GM15510 (cell line): Measurements from ENCODE around the gene SLC35F2.

Experiments
- POLR2A ChIP-seq: IDR thresholded peaks from 3 replicates; pipeline ENCODE4 v1.6.1; 2011; ENCODE audit warnings: borderline replicate concordance; ENCODE audit not compliant: insufficient read length; ENCODE audit errors: extremely low read depth

SLC35F2 gene

GRCh38 chr11:107858217-107859070, at the start of gene SLC35F2:
Gene SLC35F2, minus strand, starts transcription at chr11:107858787. Its CDS starts 20 bp downstream, at chr11:107858767.
- peak; percentile 93 for TF ChIP-seq POLR2A

- TF ChIP-seq POLR2A = no peak
These were observed 49.6 kb upstream of the SLC35F2 start for GRCh38 chr11:107908211-107908610.

GRCh38 chr11:107898270-107898669, 39.7 kb upstream of the SLC35F2 start:
- no peak for TF ChIP-seq POLR2A

GRCh38 chr11:107882095-107882820, 23.7 kb upstream of the SLC35F2 start:
- TF ChIP-seq POLR2A = no peak

GRCh38 chr11:107876141-107876540, 17.6 kb upstream of the SLC35F2 start:
- no peak for TF ChIP-seq POLR2A

GRCh38 chr11:107864591-107864990, 6.0 kb upstream of the SLC35F2 start:
- no peak for TF ChIP-seq POLR2A

GRCh38 chr11:107860688-107861087, 2.1 kb upstream of the SLC35F2 start:
- no peak for TF ChIP-seq POLR2A

- peak; percentile 12 for TF ChIP-seq POLR2A
These were observed 1.1 kb upstream of the SLC35F2 start for GRCh38 chr11:107859459-107860239.

- TF ChIP-seq POLR2A = no peak
These were observed 904 bp downstream of the SLC35F2 start for GRCh38 chr11:107857550-107858216.

GRCh38 chr11:107856981-107857517, 1.5 kb downstream of the SLC35F2 start:
- no peak for TF ChIP-seq POLR2A

GRCh38 chr11:107856180-107856980, 2.2 kb downstream of the SLC35F2 start:
- TF ChIP-seq POLR2A = no peak

- TF ChIP-seq POLR2A = no peak
These were observed 5.5 kb downstream of the SLC35F2 start for GRCh38 chr11:107853070-107853469.

- TF ChIP-seq POLR2A = no peak
These were observed 6.8 kb downstream of the SLC35F2 start for GRCh38 chr11:107851704-107852310.

GRCh38 chr11:107849790-107850189, 8.8 kb downstream of the SLC35F2 start:
- TF ChIP-seq POLR2A = no peak

GRCh38 chr11:107848345-107848744, 10.2 kb downstream of the SLC35F2 start:
- TF ChIP-seq POLR2A = no peak
